H9 (cell line): ENCODE data around the gene CCDC74B. TPM values are rescaled to one million over a fixed set of nuclear protein-coding genes. Genes with fewer than 3 reads are reported as not detected.
"Not testable (repeated sequence)": the region's sequence is repeated elsewhere in the genome, so short reads cannot be mapped to it uniquely, and the experiment has no call there.

Experiments used
- DNase-seq: peaks from one replicate; pipeline ENCODE4 v3.0.0-alpha.2; 2017
- H2AFZ ChIP-seq: one replicate; pipeline ENCODE4 v1.6.1; 2013; ENCODE audit warnings: mild to moderate bottlenecking, low read length, control low read depth, moderate library complexity
- H2AK5ac ChIP-seq: 2 replicates; pipeline ENCODE4 v1.6.1; 2013; ENCODE audit warnings: low read length, control low read depth, mixed read lengths; ENCODE audit not compliant: insufficient read length
- H2BK120ac ChIP-seq: one replicate; pipeline ENCODE4 v1.6.1; 2013; ENCODE audit warnings: low read depth, mild to moderate bottlenecking, low read length, control low read depth, inconsistent platforms; ENCODE audit not compliant: poor library complexity, severe bottlenecking
- H2BK12ac ChIP-seq: 2 replicates; pipeline ENCODE4 v1.6.1; 2013; ENCODE audit warnings: low read length, control low read depth, mixed read lengths, low read depth; ENCODE audit not compliant: insufficient read length
- H2BK15ac ChIP-seq: 2 replicates; pipeline ENCODE4 v1.6.1; 2013; ENCODE audit warnings: low read depth, low read length, control low read depth
- H2BK20ac ChIP-seq: one replicate; pipeline ENCODE4 v1.6.1; 2013; ENCODE audit warnings: low read depth, mild to moderate bottlenecking, low read length, control low read depth, inconsistent platforms; ENCODE audit not compliant: poor library complexity, severe bottlenecking
- H2BK5ac ChIP-seq: 2 replicates; pipeline ENCODE4 v1.6.1; 2013; ENCODE audit warnings: low read length, control low read depth, mixed read lengths; ENCODE audit not compliant: insufficient read length
- H3K14ac ChIP-seq: 2 replicates; pipeline ENCODE4 v1.6.1; 2013; ENCODE audit warnings: low read length, control low read depth; ENCODE audit not compliant: insufficient read depth
- H3K18ac ChIP-seq: 2 replicates; pipeline ENCODE4 v1.6.1; 2013; ENCODE audit warnings: low read depth, mild to moderate bottlenecking, mixed read lengths, low read length, control low read depth; ENCODE audit not compliant: insufficient read length
- H3K23ac ChIP-seq: 2 replicates; pipeline ENCODE4 v1.6.1; 2013; ENCODE audit warnings: low read length, control low read depth, mixed read lengths, low read depth; ENCODE audit not compliant: insufficient read length
- H3K23me2 ChIP-seq: 2 replicates; pipeline ENCODE4 v1.6.1; 2013; ENCODE audit warnings: low read depth, mild to moderate bottlenecking, mixed read lengths, low read length, control low read depth; ENCODE audit not compliant: insufficient read length, poor library complexity, severe bottlenecking
- H3K27ac ChIP-seq: 2 replicates; pipeline ENCODE4 v1.5.1; 2013; ENCODE audit warnings: low read length, control low read depth, mixed read lengths, low read depth; ENCODE audit not compliant: insufficient read length
- H3K27me3 ChIP-seq: 2 replicates; pipeline ENCODE4 v1.6.1; 2013; ENCODE audit warnings: low read length, control low read depth, inconsistent platforms; ENCODE audit not compliant: insufficient read depth
- H3K4ac ChIP-seq: 2 replicates; pipeline ENCODE4 v1.6.1; 2013; ENCODE audit warnings: low read depth, mild to moderate bottlenecking, control low read depth, inconsistent platforms, low read length, moderate library complexity
- H3K4me1 ChIP-seq: 2 replicates; pipeline ENCODE4 v1.6.1; 2013; ENCODE audit warnings: low read length, control low read depth, inconsistent platforms; ENCODE audit not compliant: insufficient read depth
- H3K4me2 ChIP-seq: 2 replicates; pipeline ENCODE4 v1.6.1; 2013; ENCODE audit warnings: low read length, control low read depth, mixed read lengths; ENCODE audit not compliant: insufficient read length, insufficient read depth
- H3K56ac ChIP-seq: 2 replicates; pipeline ENCODE4 v1.6.1; 2013; ENCODE audit warnings: low read depth, mild to moderate bottlenecking, mixed read lengths, low read length, control low read depth; ENCODE audit not compliant: insufficient read length
- H3K79me1 ChIP-seq: 2 replicates; pipeline ENCODE4 v1.6.1; 2013; ENCODE audit warnings: low read depth, mild to moderate bottlenecking, moderate library complexity, low read length, control low read depth, inconsistent platforms; ENCODE audit not compliant: insufficient read depth, poor library complexity, severe bottlenecking
- H3K79me2 ChIP-seq: 2 replicates; pipeline ENCODE4 v1.6.1; 2013; ENCODE audit warnings: low read length, control low read depth, inconsistent platforms; ENCODE audit not compliant: insufficient read depth
- H3K9ac ChIP-seq: 2 replicates; pipeline ENCODE4 v1.6.1; 2013; ENCODE audit warnings: low read length, control low read depth, mixed read lengths; ENCODE audit not compliant: insufficient read length; ENCODE audit errors: extremely low read depth
- H3K9me3 ChIP-seq: one replicate; pipeline ENCODE4 v1.6.1; 2013; ENCODE audit warnings: low read depth, low read length, inconsistent platforms; ENCODE audit not compliant: control insufficient read depth
- H3T11ph ChIP-seq: one replicate; pipeline ENCODE4 v1.6.1; 2013; ENCODE audit warnings: mild to moderate bottlenecking, low read length, control low read depth, inconsistent platforms
- H4K20me1 ChIP-seq: one replicate; pipeline ENCODE4 v1.6.1; 2013; ENCODE audit not compliant: control insufficient read depth, insufficient read length, insufficient read depth
- H4K5ac ChIP-seq: 2 replicates; pipeline ENCODE4 v1.6.1; 2013; ENCODE audit warnings: low read depth, mild to moderate bottlenecking, mixed read lengths, low read length, control low read depth; ENCODE audit not compliant: insufficient read length
- H4K8ac ChIP-seq: replicated peaks from 2 replicates; pipeline ENCODE4 v1.6.1; 2013; ENCODE audit warnings: low read length, control low read depth, mixed read lengths, low read depth; ENCODE audit not compliant: insufficient read length
- H4K91ac ChIP-seq: 2 replicates; pipeline ENCODE4 v1.6.1; 2013; ENCODE audit warnings: low read depth, mild to moderate bottlenecking, moderate library complexity, mixed read lengths, low read length, control low read depth; ENCODE audit not compliant: insufficient read length
- H3K27ac Mint-ChIP-seq, 3 experiments: 2 replicates in 2 of 3; 3 replicates in 1 of 3; pipeline ENCODE4 v1.8.0; 2020 to 2021; ENCODE audit warnings: mixed read lengths in 3 of 3, mild to moderate bottlenecking in 1 of 3, moderate library complexity in 1 of 3
- H3K27me3 Mint-ChIP-seq: 2 replicates; pipeline ENCODE4 v1.8.0; 2021; ENCODE audit warnings: low read depth, mild to moderate bottlenecking, moderate library complexity, mixed read lengths
- H3K36me3 Mint-ChIP-seq, 3 experiments: 2 replicates in 2 of 3; 3 replicates in 1 of 3; pipeline ENCODE4 v1.8.0; 2020 to 2021; ENCODE audit warnings: low read depth in 3 of 3, mixed read lengths in 3 of 3; ENCODE audit not compliant: insufficient read depth in 1 of 3
- H3K4me1 Mint-ChIP-seq, 2 experiments: 2 replicates each; pipeline ENCODE4 v1.8.0; 2020; ENCODE audit warnings: mixed read lengths in 2 of 2
- H3K4me3 Mint-ChIP-seq, 2 experiments: 2 replicates in 1 of 2; 3 replicates in 1 of 2; pipeline ENCODE4 v1.8.0; 2020 to 2021; ENCODE audit warnings: mild to moderate bottlenecking in 2 of 2, mixed read lengths in 2 of 2, moderate library complexity in 1 of 2
- H3K9me3 Mint-ChIP-seq, 2 experiments: 2 replicates in 1 of 2; 3 replicates in 1 of 2; pipeline ENCODE4 v1.8.0; 2020; ENCODE audit warnings: mild to moderate bottlenecking in 2 of 2, mixed read lengths in 2 of 2, moderate library complexity in 1 of 2
- WGBS: extraction: QIAGEN DNeasy Blood & Tissue Kit; methylation state at CpG from one replicate; pipeline ENCODE4 v1.1.7; 2013; ENCODE audit warnings: missing lambda C conversion rate, low lambda C conversion rate, mixed read lengths; ENCODE audit not compliant: insufficient read length; ENCODE audit errors: extremely low coverage; 5-methylcytosine and 5-hydroxymethylcytosine counted together
- total RNA-seq: library from RNA; stranded (reverse); gene quantifications from 2 replicates; pipeline ENCODE4 v1.2.1, GENCODE V29; 2021

Gene CCDC74B
- total RNA-seq, 1 experiment from 2014 or later = 6.7 TPM

- not testable (repeated sequence) for H4K8ac ChIP-seq, H3K56ac ChIP-seq
- no CpG with 5 or more reads among the region's 23 CpGs for WGBS
Measured at GRCh38 chr2:130153721-130154422, 9.0 kb upstream of the CCDC74B start.

More at GRCh38 chr2:130153721-130154422, 9.0 kb upstream of the CCDC74B start:
- H3K4me3 Mint-ChIP-seq, H3K9me3 Mint-ChIP-seq, H3K27me3 Mint-ChIP-seq, H2BK12ac ChIP-seq, H3K4me2 ChIP-seq, H3K4me1 Mint-ChIP-seq, H3K27me3 ChIP-seq, H3K4ac ChIP-seq, H3K27ac Mint-ChIP-seq, H2BK20ac ChIP-seq, H3K79me1 ChIP-seq, H3K27ac ChIP-seq, H2AK5ac ChIP-seq, H4K91ac ChIP-seq, H4K20me1 ChIP-seq, H2AFZ ChIP-seq, H2BK5ac ChIP-seq, DNase-seq, H3K18ac ChIP-seq, H3T11ph ChIP-seq, H3K9ac ChIP-seq, H3K23me2 ChIP-seq, H4K5ac ChIP-seq, H3K4me1 ChIP-seq, H2BK120ac ChIP-seq, H3K9me3 ChIP-seq, H3K14ac ChIP-seq, H3K79me2 ChIP-seq, H2BK15ac ChIP-seq, H3K23ac ChIP-seq: not testable (repeated sequence)
- H3K36me3 Mint-ChIP-seq = peaks cover 7 to 50% (median 35%) of the 10 kb centered on the region in 3 experiments; a peak in 6 of 7 replicates
